BLaER1 (cell line): Measurements from ENCODE around the gene MICA.
"Not testable (repeated sequence)": the region's sequence is repeated elsewhere in the genome, so short reads cannot be mapped to it uniquely, and the experiment has no call there.

Experiments
- H3K27ac ChIP-seq: shearing (Covaris generic); formaldehyde crosslinking; 2 replicates; pipeline ENCODE4 v1.8.1; 2022
- H3K27me3 ChIP-seq: shearing (Covaris generic); formaldehyde crosslinking; 2 replicates; pipeline ENCODE4 v1.8.1; 2022
- H3K36me3 ChIP-seq: shearing (Covaris generic); formaldehyde crosslinking; 2 replicates; pipeline ENCODE4 v1.8.1; 2022
- H3K4me1 ChIP-seq: shearing (Covaris generic); formaldehyde crosslinking; 2 replicates; pipeline ENCODE4 v1.8.1; 2022
- H3K4me2 ChIP-seq: shearing (Covaris generic); formaldehyde crosslinking; 2 replicates; pipeline ENCODE4 v1.8.1; 2022
- H3K4me3 ChIP-seq: shearing (Covaris generic); formaldehyde crosslinking; 2 replicates; pipeline ENCODE4 v1.8.1; 2022
- H3K9ac ChIP-seq: shearing (Covaris generic); formaldehyde crosslinking; 2 replicates; pipeline ENCODE4 v1.8.1; 2022
- H3K9me3 ChIP-seq: shearing (Covaris generic); formaldehyde crosslinking; 2 replicates; pipeline ENCODE4 v1.8.1; 2022
- H4K20me1 ChIP-seq: shearing (Covaris generic); formaldehyde crosslinking; 2 replicates; pipeline ENCODE4 v1.8.1; 2022
- Cebpa-rat ChIP-seq: shearing (Covaris generic); IDR thresholded peaks from 2 replicates; pipeline ENCODE4 v1.8.1; 2022

MICA gene

GRCh38 chr6:31378721-31379103 lies 24.7 kb upstream of the MICA start:
- no peaks in the 10 kb centered on the region for H3K27me3 ChIP-seq
- peaks cover 13% of the 10 kb centered on the region for H3K4me1 ChIP-seq
- H3K4me2 ChIP-seq = no peak overlapping the region
- no peak for TF ChIP-seq Cebpa-rat
- no peaks in the 10 kb centered on the region for H3K36me3 ChIP-seq
- H3K9me3 ChIP-seq = no peaks in the 10 kb centered on the region
- no peak overlapping the region for H3K9ac ChIP-seq
- no peak overlapping the region for H3K27ac ChIP-seq
- no peaks in the 10 kb centered on the region for H4K20me1 ChIP-seq
- no peak overlapping the region for H3K4me3 ChIP-seq

GRCh38 chr6:31379850-31380249 lies 23.5 kb upstream of the MICA start:
- H3K27me3 ChIP-seq = no peaks in the 10 kb centered on the region
- peaks cover 13% of the 10 kb centered on the region for H3K4me1 ChIP-seq
- no peak overlapping the region for H3K4me2 ChIP-seq
- no peak for TF ChIP-seq Cebpa-rat
- no peak overlapping the region for H3K9ac ChIP-seq
- no peaks in the 10 kb centered on the region for H3K9me3 ChIP-seq
- H3K36me3 ChIP-seq = no peaks in the 10 kb centered on the region
- no peak overlapping the region for H3K27ac ChIP-seq
- H3K4me3 ChIP-seq = no peak overlapping the region
- no peaks in the 10 kb centered on the region for H4K20me1 ChIP-seq

GRCh38 chr6:31381666-31382065 lies 21.7 kb upstream of the MICA start:
- Histone ChIP-seq H3K4me3 (no peak overlapping the region), H3K4me2 (no peak overlapping the region), H3K27me3 (no peaks in the 10 kb centered on the region), H3K9me3 (no peaks in the 10 kb centered on the region), H3K4me1 (peaks cover 13% of the 10 kb centered on the region), H3K9ac (no peak overlapping the region), H3K36me3 (no peaks in the 10 kb centered on the region), H4K20me1 (no peaks in the 10 kb centered on the region), H3K27ac (no peak overlapping the region)
- TF ChIP-seq Cebpa-rat = no peak

GRCh38 chr6:31383149-31383548 lies 20.2 kb upstream of the MICA start:
- Histone ChIP-seq H3K4me3 (no peak overlapping the region), H3K27ac (no peak overlapping the region), H3K9ac (no peak overlapping the region), H3K9me3 (no peaks in the 10 kb centered on the region), H3K4me1 (peaks cover 1% of the 10 kb centered on the region), H3K36me3 (no peaks in the 10 kb centered on the region), H4K20me1 (no peaks in the 10 kb centered on the region), H3K4me2 (no peak overlapping the region), H3K27me3 (no peaks in the 10 kb centered on the region)
- no peak for TF ChIP-seq Cebpa-rat

DNA sequence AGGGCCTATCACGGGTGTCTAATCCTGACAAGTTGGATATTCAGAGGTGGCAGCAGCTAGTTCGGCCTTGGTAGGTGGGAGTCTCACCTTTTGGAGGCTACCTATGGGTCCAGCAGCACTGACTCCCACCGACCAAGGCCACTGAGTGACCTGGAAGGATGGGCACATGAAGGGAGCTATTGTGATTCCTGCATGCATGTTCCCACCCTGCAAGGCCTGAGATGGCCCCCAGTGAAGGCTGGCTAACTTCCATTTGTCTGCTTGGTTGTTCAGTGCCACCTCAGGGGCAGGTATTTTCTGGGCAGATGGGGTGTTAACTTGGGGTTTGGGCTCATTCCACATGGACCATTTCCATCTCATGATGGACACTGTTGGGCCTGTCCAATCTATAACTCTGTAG lies 18.4 kb upstream of the MICA start:
- no peak overlapping the region for H3K27ac ChIP-seq
- no peak overlapping the region for H3K4me2 ChIP-seq
- no peaks in the 10 kb centered on the region for H3K27me3 ChIP-seq
- no peaks in the 10 kb centered on the region for H3K9me3 ChIP-seq
- H3K4me1 ChIP-seq = no peaks in the 10 kb centered on the region
- no peak overlapping the region for H3K4me3 ChIP-seq
- H3K9ac ChIP-seq = no peak overlapping the region
- H3K36me3 ChIP-seq = no peaks in the 10 kb centered on the region
- TF ChIP-seq Cebpa-rat = no peak
- no peaks in the 10 kb centered on the region for H4K20me1 ChIP-seq

GRCh38 chr6:31386099-31386498 lies 17.3 kb upstream of the MICA start:
- H3K9ac ChIP-seq = no peak overlapping the region
- H3K4me3 ChIP-seq = no peak overlapping the region
- H3K36me3 ChIP-seq = no peaks in the 10 kb centered on the region
- no peaks in the 10 kb centered on the region for H3K4me1 ChIP-seq
- H4K20me1 ChIP-seq = no peaks in the 10 kb centered on the region
- no peaks in the 10 kb centered on the region for H3K9me3 ChIP-seq
- H3K27me3 ChIP-seq = no peaks in the 10 kb centered on the region
- H3K4me2 ChIP-seq = no peak overlapping the region
- no peak overlapping the region for H3K27ac ChIP-seq
- TF ChIP-seq Cebpa-rat = no peak

DNA sequence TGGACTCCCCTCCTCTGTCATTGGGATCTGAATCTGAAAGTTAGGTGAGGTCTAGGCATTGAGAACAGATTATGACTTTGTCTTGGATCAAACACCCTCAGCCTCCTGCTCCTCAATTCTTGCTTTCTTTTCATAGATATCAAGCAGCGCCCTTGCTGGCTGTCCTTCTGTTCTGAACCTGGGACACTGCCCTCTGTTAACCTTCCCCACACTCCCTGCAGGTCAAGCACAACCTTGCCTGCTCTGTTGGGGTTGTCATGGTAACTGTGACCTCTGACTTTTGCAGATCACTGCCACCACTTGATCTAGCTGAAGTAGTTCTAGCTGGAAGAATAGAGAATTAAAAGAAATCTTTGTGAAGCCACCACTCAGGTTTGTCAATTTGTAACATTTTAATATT lies 16.4 kb upstream of the MICA start:
- Histone ChIP-seq H3K9me3 (no peaks in the 10 kb centered on the region), H3K9ac (no peak overlapping the region), H3K4me3 (no peak overlapping the region), H3K4me1 (no peaks in the 10 kb centered on the region), H4K20me1 (no peaks in the 10 kb centered on the region), H3K4me2 (no peak overlapping the region), H3K27ac (no peak overlapping the region), H3K36me3 (no peaks in the 10 kb centered on the region), H3K27me3 (no peaks in the 10 kb centered on the region)
- no peak for TF ChIP-seq Cebpa-rat

GRCh38 chr6:31388916-31389801 lies 14.2 kb upstream of the MICA start:
- H3K9ac ChIP-seq, H4K20me1 ChIP-seq: not testable (repeated sequence)

GRCh38 chr6:31389802-31390132 lies 13.6 kb upstream of the MICA start:
- H4K20me1 ChIP-seq, H3K36me3 ChIP-seq, H3K4me1 ChIP-seq, H3K27ac ChIP-seq, H3K9me3 ChIP-seq, H3K4me2 ChIP-seq, H3K9ac ChIP-seq, H3K27me3 ChIP-seq, H3K4me3 ChIP-seq: not testable (repeated sequence)

More at GRCh38 chr6:31388916-31389801, 14.2 kb upstream of the MICA start:
- not testable (repeated sequence) for H3K27ac ChIP-seq, H3K9me3 ChIP-seq, H3K4me3 ChIP-seq, H3K27me3 ChIP-seq, H3K4me2 ChIP-seq, H3K4me1 ChIP-seq, H3K36me3 ChIP-seq

GRCh38 chr6:31393932-31394331 lies 9.5 kb upstream of the MICA start:
- H3K9ac ChIP-seq = no peak overlapping the region
- H3K36me3 ChIP-seq = peaks cover 5% of the 10 kb centered on the region; the same call in 1 of the 2 replicates
- H4K20me1 ChIP-seq = no peaks in the 10 kb centered on the region
- no peak overlapping the region for H3K4me2 ChIP-seq
- H3K27me3 ChIP-seq = no peaks in the 10 kb centered on the region
- no peak overlapping the region for H3K27ac ChIP-seq
- H3K4me3 ChIP-seq = no peak overlapping the region
- peaks cover 23% of the 10 kb centered on the region for H3K4me1 ChIP-seq
- H3K9me3 ChIP-seq = no peaks in the 10 kb centered on the region
- no peak for TF ChIP-seq Cebpa-rat

DNA sequence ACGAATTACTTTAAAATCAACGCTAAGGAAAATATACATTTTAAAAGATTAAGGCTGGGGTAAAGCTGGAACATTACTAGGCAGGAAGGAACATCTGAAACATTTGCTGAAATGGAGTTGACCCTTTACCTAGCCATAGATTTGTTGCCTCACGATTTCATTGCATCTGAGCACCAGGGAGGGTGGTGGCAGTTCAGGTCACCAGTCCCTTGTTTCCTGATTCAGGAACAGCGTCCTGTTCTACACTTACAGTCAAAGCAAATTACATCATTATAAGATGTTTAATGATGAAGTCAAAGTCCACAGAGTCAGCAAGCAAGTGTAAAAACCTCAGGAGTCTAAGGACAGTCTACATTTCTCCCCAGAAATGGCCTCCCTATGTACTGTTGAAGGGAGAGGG lies 9.0 kb upstream of the MICA start:
- no peak overlapping the region for H3K4me3 ChIP-seq
- H3K4me1 ChIP-seq = peaks cover 26% of the 10 kb centered on the region
- no peaks in the 10 kb centered on the region for H3K9me3 ChIP-seq
- peaks cover 5% of the 10 kb centered on the region; the same call in 1 of the 2 replicates for H3K36me3 ChIP-seq
- TF ChIP-seq Cebpa-rat = no peak
- no peaks in the 10 kb centered on the region for H3K27me3 ChIP-seq
- H4K20me1 ChIP-seq = no peaks in the 10 kb centered on the region
- no peak overlapping the region for H3K9ac ChIP-seq
- no peak overlapping the region for H3K4me2 ChIP-seq
- H3K27ac ChIP-seq = no peak overlapping the region
